ENCODE data around the gene KIRREL2. TPM values are rescaled to one million over a fixed set of nuclear protein-coding genes. Genes with fewer than 3 reads are reported as not detected.
A peak's percentile ranks its signal among the peaks of the same experiment; 100 is the strongest.

The KIRREL2 gene
- total and polyA plus RNA-seq, 4 donors: not detected

GRCh38 chr19:35907377-35907745 is 50.6 kb downstream of the KIRREL2 start:
- H3K27me3 ChIP-seq (ENCODE audit: control insufficient read depth in 4 of 4, insufficient read depth in 4 of 4, low read length in 3 of 4): no peaks in the 10 kb centered on the region
- TF ChIP-seq RAD21 (IDR thresholded peaks at IDR 0.05) (no peak), ZBTB33 (IDR thresholded peaks at IDR 0.05) (no peak), EGR1 (IDR thresholded peaks at IDR 0.05; ENCODE audit: low read depth in 2 of 2) (no peak)
- TF ChIP-seq, protein P1, sequence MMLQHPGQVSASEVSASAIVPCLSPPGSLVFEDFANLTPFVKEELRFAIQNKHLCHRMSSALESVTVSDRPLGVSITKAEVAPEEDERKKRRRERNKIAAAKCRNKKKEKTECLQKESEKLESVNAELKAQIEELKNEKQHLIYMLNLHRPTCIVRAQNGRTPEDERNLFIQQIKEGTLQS (IDR thresholded peaks at IDR 0.05): no peak
- TF ChIP-seq, protein P2, sequence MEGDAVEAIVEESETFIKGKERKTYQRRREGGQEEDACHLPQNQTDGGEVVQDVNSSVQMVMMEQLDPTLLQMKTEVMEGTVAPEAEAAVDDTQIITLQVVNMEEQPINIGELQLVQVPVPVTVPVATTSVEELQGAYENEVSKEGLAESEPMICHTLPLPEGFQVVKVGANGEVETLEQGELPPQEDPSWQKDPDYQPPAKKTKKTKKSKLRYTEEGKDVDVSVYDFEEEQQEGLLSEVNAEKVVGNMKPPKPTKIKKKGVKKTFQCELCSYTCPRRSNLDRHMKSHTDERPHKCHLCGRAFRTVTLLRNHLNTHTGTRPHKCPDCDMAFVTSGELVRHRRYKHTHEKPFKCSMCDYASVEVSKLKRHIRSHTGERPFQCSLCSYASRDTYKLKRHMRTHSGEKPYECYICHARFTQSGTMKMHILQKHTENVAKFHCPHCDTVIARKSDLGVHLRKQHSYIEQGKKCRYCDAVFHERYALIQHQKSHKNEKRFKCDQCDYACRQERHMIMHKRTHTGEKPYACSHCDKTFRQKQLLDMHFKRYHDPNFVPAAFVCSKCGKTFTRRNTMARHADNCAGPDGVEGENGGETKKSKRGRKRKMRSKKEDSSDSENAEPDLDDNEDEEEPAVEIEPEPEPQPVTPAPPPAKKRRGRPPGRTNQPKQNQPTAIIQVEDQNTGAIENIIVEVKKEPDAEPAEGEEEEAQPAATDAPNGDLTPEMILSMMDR (IDR thresholded peaks at IDR 0.05; ENCODE audit: low read depth, low read length, missing input control): no peak
- WGBS: 49% methylated on average over 12 of the region's 12 CpGs
- no peaks in the 10 kb centered on the region for H3K9me3 ChIP-seq (ENCODE audit: control insufficient read depth in 4 of 4, low read length in 3 of 4)
- H3K36me3 ChIP-seq (ENCODE audit: control insufficient read depth in 4 of 4, insufficient read depth in 3 of 4, low read depth in 1 of 4, low read length in 3 of 4): no peaks in the 10 kb centered on the region
- H3K27ac ChIP-seq (ENCODE audit: low read depth in 1 of 2, low read length in 2 of 2): peak overlapping the region; percentile 50 to 52
- DNase-seq (ENCODE audit: low spot score): no peak
- peak overlapping the region; percentile 7 to 47 for H3K9ac ChIP-seq (ENCODE audit: low read depth in 1 of 2, low read length in 2 of 2)
- no peaks in the 10 kb centered on the region for H3K4me1 ChIP-seq (ENCODE audit: control insufficient read depth in 4 of 4, insufficient read depth in 4 of 4, low read length in 3 of 4)
- H3K4me3 ChIP-seq (ENCODE audit: low read depth in 1 of 3, low read length in 3 of 3): peak overlapping the region in 2 of 3 donors; percentile 21 to 39

DNA sequence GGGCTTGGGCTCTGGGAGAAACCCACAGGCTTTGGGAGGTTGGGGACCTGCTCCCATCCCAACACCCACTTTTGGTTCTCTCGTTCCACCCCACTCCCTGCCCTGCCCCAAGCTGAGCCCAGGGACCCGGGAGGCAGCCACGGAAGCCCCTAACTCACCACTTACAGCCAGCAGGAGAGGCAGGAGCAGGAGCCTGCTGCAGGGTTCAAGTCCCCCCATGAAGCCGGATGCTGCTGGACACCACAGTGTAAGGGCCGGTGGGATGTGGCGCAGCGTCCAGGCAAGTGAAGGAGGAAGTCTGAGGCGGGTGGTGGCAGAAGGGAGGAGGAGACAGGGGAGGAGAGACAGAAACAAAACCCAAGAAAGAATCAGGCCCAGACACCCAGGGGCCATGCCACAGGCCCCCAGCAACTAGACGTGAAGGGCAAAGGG is 51.3 kb downstream of the KIRREL2 start, which contains the start of gene TYROBP:
Gene TYROBP, minus strand, starts transcription at position 286 of the 432 bp plus-strand sequence. Its CDS starts 67 bp downstream, at position 219.
- Histone ChIP-seq H3K36me3 (ENCODE audit: control insufficient read depth in 4 of 4, insufficient read depth in 3 of 4, low read depth in 1 of 4, low read length in 3 of 4) (no peaks in the 10 kb centered on the region), H3K9me3 (ENCODE audit: control insufficient read depth in 4 of 4, low read length in 3 of 4) (no peaks in the 10 kb centered on the region), H3K27ac (ENCODE audit: low read depth in 1 of 2, low read length in 2 of 2) (peak within 1 kb of the TSS; percentile 50 to 73), H3K9ac (ENCODE audit: low read depth in 1 of 2, low read length in 2 of 2) (peak within 1 kb of the TSS; percentile 47 to 66), H3K27me3 (ENCODE audit: control insufficient read depth in 4 of 4, insufficient read depth in 4 of 4, low read length in 3 of 4) (no peaks in the 10 kb centered on the region), H3K4me3 (ENCODE audit: low read depth in 1 of 3, low read length in 3 of 3) (peak within 1 kb of the TSS in 2 of 3 donors; percentile 21 to 39), H3K4me1 (ENCODE audit: control insufficient read depth in 4 of 4, insufficient read depth in 4 of 4, low read length in 3 of 4) (no peaks in the 10 kb centered on the region)
- TF ChIP-seq RXRA (IDR thresholded peaks at IDR 0.05): no peak
- no peak for TF ChIP-seq JUND (IDR thresholded peaks at IDR 0.05)
- no peak for TF ChIP-seq YY1 (IDR thresholded peaks at IDR 0.05)
- TF ChIP-seq RAD21 (IDR thresholded peaks at IDR 0.05): no peak
- no peak for TF ChIP-seq FOXA2 (IDR thresholded peaks at IDR 0.05)
- TF ChIP-seq FOXA1 (IDR thresholded peaks at IDR 0.05): no peak
- no peak for TF ChIP-seq EGR1 (IDR thresholded peaks at IDR 0.05; ENCODE audit: low read depth in 2 of 2)
- TF ChIP-seq HNF4A (conservative IDR thresholded peaks at IDR 0.05): no peak
- TF ChIP-seq NR2F2 (IDR thresholded peaks at IDR 0.05): no peak
- no peak for TF ChIP-seq TAF1 (conservative IDR thresholded peaks at IDR 0.05)
- TF ChIP-seq, protein P1 (IDR thresholded peaks at IDR 0.05): no peak
- no peak for DNase-seq (ENCODE audit: low spot score)
- 65% methylated on average over 9 of the region's 9 CpGs for WGBS

GRCh38 chr19:35908973-35909683 is 52.4 kb downstream of the KIRREL2 start:
- no peaks in the 10 kb centered on the region for H3K9me3 ChIP-seq (ENCODE audit: control insufficient read depth in 4 of 4, low read length in 3 of 4)
- no peak overlapping the region for H3K4me3 ChIP-seq (ENCODE audit: low read depth in 1 of 3, low read length in 3 of 3)
- DNase-seq (ENCODE audit: low spot score): no peak
- H3K36me3 ChIP-seq (ENCODE audit: control insufficient read depth in 4 of 4, insufficient read depth in 3 of 4, low read depth in 1 of 4, low read length in 3 of 4): no peaks in the 10 kb centered on the region
- TF ChIP-seq GABPA (IDR thresholded peaks at IDR 0.05 in 1 of 2, conservative IDR thresholded peaks at IDR 0.05 in 1 of 2) (no peak), RAD21 (IDR thresholded peaks at IDR 0.05) (peak in 1 of 2 donors; percentile 6)
- 82% methylated on average over 10 of the region's 10 CpGs for WGBS
- H3K4me1 ChIP-seq (ENCODE audit: control insufficient read depth in 4 of 4, insufficient read depth in 4 of 4, low read length in 3 of 4): no peaks in the 10 kb centered on the region
- H3K9ac ChIP-seq (ENCODE audit: low read depth in 1 of 2, low read length in 2 of 2): no peak overlapping the region
- H3K27me3 ChIP-seq (ENCODE audit: control insufficient read depth in 4 of 4, insufficient read depth in 4 of 4, low read length in 3 of 4): no peaks in the 10 kb centered on the region
- peak overlapping the region; percentile 73 to 75 for H3K27ac ChIP-seq (ENCODE audit: low read depth in 1 of 2, low read length in 2 of 2)

Measured in liver (tissue), 9 donors.